Fibroblast of lung (primary cell): ENCODE results near the gene CAPZB. TPM values are rescaled to one million over a fixed set of nuclear protein-coding genes. Genes with fewer than 3 reads are reported as not detected.

ENCODE experiments used
- DNase-seq, 2 donors: peaks; one replicate each; pipeline versions ENCODE4 v3.0.0 to v3.0.0-alpha.2; 2010; ENCODE audit warnings: low read depth in 2 of 2
- H2AFZ ChIP-seq: 2 replicates; pipeline ENCODE4 v1.5.1; 2012; ENCODE audit warnings: low read length, control low read depth, inconsistent platforms
- H3K27ac ChIP-seq: 2 replicates; pipeline ENCODE4 v1.5.1; 2011; ENCODE audit warnings: low read length, control low read depth; ENCODE audit not compliant: insufficient read depth
- H3K27me3 ChIP-seq: 2 replicates; pipeline ENCODE4 v1.5.1; 2011; ENCODE audit warnings: mild to moderate bottlenecking, low read length; ENCODE audit not compliant: control insufficient read depth, insufficient read depth
- H3K36me3 ChIP-seq: 2 replicates; pipeline ENCODE4 v1.5.1; 2011; ENCODE audit warnings: low read length; ENCODE audit not compliant: control insufficient read depth, insufficient read depth
- H3K4me1 ChIP-seq: 2 replicates; pipeline ENCODE4 v1.5.1; 2011; ENCODE audit warnings: low read length; ENCODE audit not compliant: control insufficient read depth, insufficient read depth; ENCODE audit errors: extremely low read depth
- H3K4me2 ChIP-seq: 2 replicates; pipeline ENCODE4 v1.5.1; 2011; ENCODE audit warnings: low read length, control low read depth; ENCODE audit not compliant: insufficient read depth; ENCODE audit errors: extremely low read depth
- H3K4me3 ChIP-seq, 4 experiments: fragments of 200-600 bp in 1 of 4; sonication (generic) in 1 of 4; replicated peaks in 1 of 4; 2 replicates each; pipeline ENCODE4 v1.5.1; 2011 to 2016; ENCODE audit warnings: low read length in 4 of 4, low read depth in 3 of 4, mild to moderate bottlenecking in 3 of 4, control low read depth in 2 of 4, inconsistent platforms in 1 of 4, mixed read lengths in 1 of 4; ENCODE audit not compliant: insufficient read depth in 1 of 4; ENCODE audit errors: control extremely low read depth in 1 of 4
- H3K79me2 ChIP-seq: 2 replicates; pipeline ENCODE4 v1.5.1; 2012; ENCODE audit warnings: mild to moderate bottlenecking, low read length, inconsistent platforms; ENCODE audit not compliant: control insufficient read depth, insufficient read depth
- H3K9ac ChIP-seq: 2 replicates; pipeline ENCODE4 v1.5.1; 2011; ENCODE audit warnings: mild to moderate bottlenecking, low read length, control low read depth; ENCODE audit not compliant: insufficient read depth
- H3K9me3 ChIP-seq: 2 replicates; pipeline ENCODE4 v1.5.1; 2012; ENCODE audit warnings: low read depth, low read length; ENCODE audit not compliant: control insufficient read depth, insufficient read depth
- H4K20me1 ChIP-seq: 2 replicates; pipeline ENCODE4 v1.5.1; 2011; ENCODE audit warnings: low read length; ENCODE audit not compliant: control insufficient read depth, insufficient read depth; ENCODE audit errors: extremely low read depth
- CTCF ChIP-seq, 2 donors: IDR thresholded peaks in 1 of 2; conservative IDR thresholded peaks in 1 of 2; 1 replicate in 1 of 2; 2 replicates in 1 of 2; pipeline ENCODE4 v1.5.1; 2011 to 2012; ENCODE audit warnings: low read length in 2 of 2, control low read depth in 1 of 2, inconsistent platforms in 1 of 2, low read depth in 1 of 2, mild to moderate bottlenecking in 1 of 2
- EZH2 ChIP-seq: IDR thresholded peaks from 2 replicates; pipeline ENCODE4 v1.5.1; 2012; ENCODE audit warnings: low read length, control low read depth, mild to moderate bottlenecking; ENCODE audit errors: missing control alignments
- polyA plus RNA-seq, 2 donors: library from polyadenylated mRNA; depleted of rRNA in 1 of 2; stranded (reverse) in 1 of 2; unstranded in 1 of 2; fragments of >200 nt; gene quantifications; 2 replicates each; pipeline ENCODE4 v1.2.1, GENCODE V29; 2011 to 2012; ENCODE audit warnings: missing spikeins in 1 of 2
- total RNA-seq: library from RNA; depleted of rRNA; stranded (reverse); fragments of >200 nt; gene quantifications from 2 replicates; pipeline ENCODE4 v1.2.1, GENCODE V29; 2014

Gene CAPZB
- total and polyA plus RNA-seq, 2 donors (not counting 1 experiment from before 2014, with no cell fraction given) = 104 to 495 TPM

- no peak overlapping the region for H3K4me3 ChIP-seq
- H3K27me3 ChIP-seq = no peaks in the 10 kb centered on the region
- H3K4me2 ChIP-seq = peak overlapping the region; percentile 11
- H3K27ac ChIP-seq = peak overlapping the region; percentile 65
- H3K36me3 ChIP-seq = peaks cover 2% of the 10 kb centered on the region
- no peaks in the 10 kb centered on the region for H4K20me1 ChIP-seq
- H3K4me1 ChIP-seq = peaks cover 69% of the 10 kb centered on the region
- H2AFZ ChIP-seq = no peak overlapping the region
- H3K79me2 ChIP-seq = peaks cover 94% of the 10 kb centered on the region
- H3K9me3 ChIP-seq = no peaks in the 10 kb centered on the region
- TF ChIP-seq CTCF (conservative IDR thresholded peaks at IDR 0.05 in 1 of 2, IDR thresholded peaks at IDR 0.05 in 1 of 2; ENCODE audit: low read depth in 1 of 2, low read length in 2 of 2) (no peak), EZH2 (no peak)
- DNase-seq = peak; percentile 61 to 67
- no peak overlapping the region for H3K9ac ChIP-seq
Measured at GRCh38 chr1:19436716-19437476, 48.4 kb downstream of the CAPZB start.

- no peaks in the 10 kb centered on the region for H3K27me3 ChIP-seq
- no peak overlapping the region for H3K4me3 ChIP-seq
- H3K4me2 ChIP-seq = no peak overlapping the region
- peak in 1 of 2 donors; percentile 87 for DNase-seq
- TF ChIP-seq CTCF (conservative IDR thresholded peaks at IDR 0.05 in 1 of 2, IDR thresholded peaks at IDR 0.05 in 1 of 2; ENCODE audit: low read depth in 1 of 2, low read length in 2 of 2) = no peak
- TF ChIP-seq EZH2 = no peak
- H2AFZ ChIP-seq = no peak overlapping the region
- H4K20me1 ChIP-seq = no peaks in the 10 kb centered on the region
- H3K4me1 ChIP-seq = peaks cover 62% of the 10 kb centered on the region
- no peak overlapping the region for H3K9ac ChIP-seq
- peaks cover 2% of the 10 kb centered on the region for H3K36me3 ChIP-seq
- no peaks in the 10 kb centered on the region for H3K9me3 ChIP-seq
- no peak overlapping the region for H3K27ac ChIP-seq
- H3K79me2 ChIP-seq = peaks cover 91% of the 10 kb centered on the region
Measured at GRCh38 chr1:19435851-19436455, 49.4 kb downstream of the CAPZB start.

- peaks cover 2% of the 10 kb centered on the region for H3K36me3 ChIP-seq
- peak overlapping the region; percentile 9 for H3K27ac ChIP-seq
- peaks cover 63% of the 10 kb centered on the region for H3K4me1 ChIP-seq
- TF ChIP-seq CTCF (conservative IDR thresholded peaks at IDR 0.05 in 1 of 2, IDR thresholded peaks at IDR 0.05 in 1 of 2; ENCODE audit: low read depth in 1 of 2, low read length in 2 of 2) (no peak), EZH2 (no peak)
- H3K9ac ChIP-seq = peak overlapping the region; percentile 4
- H3K9me3 ChIP-seq = no peaks in the 10 kb centered on the region
- no peak overlapping the region for H3K4me2 ChIP-seq
- no peak overlapping the region for H3K4me3 ChIP-seq
- no peaks in the 10 kb centered on the region for H3K27me3 ChIP-seq
- peak; percentile 57 to 92 for DNase-seq
- no peak overlapping the region for H2AFZ ChIP-seq
- H3K79me2 ChIP-seq = peaks cover 94% of the 10 kb centered on the region
- H4K20me1 ChIP-seq = peaks cover 2% of the 10 kb centered on the region
Measured at GRCh38 chr1:19435181-19435580, 50.2 kb downstream of the CAPZB start.
